Measurements from ENCODE around the gene EPHB2.

- TF ChIP-seq CTCF (IDR thresholded peaks at IDR 0.05; ENCODE audit: low read depth, low read length) (no peak), POLR2A (IDR thresholded peaks at IDR 0.05; ENCODE audit: extremely low read depth, insufficient read length) (no peak), MAX (IDR thresholded peaks at IDR 0.05; ENCODE audit: low read depth, low read length) (no peak)
Observed at GRCh38 chr1:22853651-22854185, 143.1 kb downstream of the EPHB2 start.
